ENCODE measurements around the gene SNAP91. TPM values are rescaled to one million over a fixed set of nuclear protein-coding genes. Genes with fewer than 3 reads are reported as not detected.
"Not testable (repeated sequence)": the region's sequence is repeated elsewhere in the genome, so short reads cannot be mapped to it uniquely, and the experiment has no call there.

SNAP91 gene, protein sequence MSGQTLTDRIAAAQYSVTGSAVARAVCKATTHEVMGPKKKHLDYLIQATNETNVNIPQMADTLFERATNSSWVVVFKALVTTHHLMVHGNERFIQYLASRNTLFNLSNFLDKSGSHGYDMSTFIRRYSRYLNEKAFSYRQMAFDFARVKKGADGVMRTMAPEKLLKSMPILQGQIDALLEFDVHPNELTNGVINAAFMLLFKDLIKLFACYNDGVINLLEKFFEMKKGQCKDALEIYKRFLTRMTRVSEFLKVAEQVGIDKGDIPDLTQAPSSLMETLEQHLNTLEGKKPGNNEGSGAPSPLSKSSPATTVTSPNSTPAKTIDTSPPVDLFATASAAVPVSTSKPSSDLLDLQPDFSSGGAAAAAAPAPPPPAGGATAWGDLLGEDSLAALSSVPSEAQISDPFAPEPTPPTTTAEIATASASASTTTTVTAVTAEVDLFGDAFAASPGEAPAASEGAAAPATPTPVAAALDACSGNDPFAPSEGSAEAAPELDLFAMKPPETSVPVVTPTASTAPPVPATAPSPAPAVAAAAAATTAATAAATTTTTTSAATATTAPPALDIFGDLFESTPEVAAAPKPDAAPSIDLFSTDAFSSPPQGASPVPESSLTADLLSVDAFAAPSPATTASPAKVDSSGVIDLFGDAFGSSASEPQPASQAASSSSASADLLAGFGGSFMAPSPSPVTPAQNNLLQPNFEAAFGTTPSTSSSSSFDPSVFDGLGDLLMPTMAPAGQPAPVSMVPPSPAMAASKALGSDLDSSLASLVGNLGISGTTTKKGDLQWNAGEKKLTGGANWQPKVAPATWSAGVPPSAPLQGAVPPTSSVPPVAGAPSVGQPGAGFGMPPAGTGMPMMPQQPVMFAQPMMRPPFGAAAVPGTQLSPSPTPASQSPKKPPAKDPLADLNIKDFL
- 2.1 TPM for total RNA-seq

DNA sequence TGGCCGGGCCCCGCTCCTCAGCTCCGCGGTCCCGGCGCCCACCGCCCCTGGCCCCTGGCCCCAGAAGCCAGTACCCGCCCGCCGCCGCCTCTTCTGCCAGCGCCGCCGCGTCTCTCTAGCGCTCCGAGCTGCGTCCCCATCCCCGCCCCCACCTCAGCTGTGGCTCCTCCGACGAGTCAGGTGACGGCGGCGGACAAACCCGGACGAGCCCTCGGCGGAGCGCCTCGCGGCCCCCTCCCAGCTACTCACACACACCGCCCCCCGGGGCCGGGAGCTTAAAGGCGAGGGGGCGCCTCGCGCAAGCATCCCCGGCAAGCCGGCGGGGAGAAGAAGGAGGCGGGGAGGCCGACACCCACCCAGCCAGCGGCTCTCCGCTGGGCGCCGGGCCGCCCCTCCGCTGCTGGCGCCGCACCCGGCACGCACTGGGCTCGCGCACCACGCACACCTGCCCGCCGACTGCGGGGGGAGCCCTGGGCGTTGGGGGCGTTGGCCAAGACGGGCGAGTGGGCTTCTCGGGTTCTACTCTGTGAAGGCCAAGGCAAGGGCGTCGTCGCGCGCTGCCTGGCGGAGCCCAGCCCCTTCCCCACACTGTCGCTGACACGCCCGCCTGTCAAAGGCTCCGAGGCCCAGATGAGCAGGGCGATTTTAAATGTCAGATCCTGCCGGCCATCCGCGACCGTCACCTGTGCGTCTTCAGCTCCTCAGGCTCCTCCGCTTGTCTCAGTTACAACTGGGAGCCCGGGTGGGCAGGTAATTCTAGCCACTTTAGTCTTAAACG, at the start of gene SNAP91:
TSS of gene SNAP91 (minus strand) at position 132 of the 778 bp plus-strand sequence. CDS start 1,174 bp downstream, outside the sequence.
- no peaks in the 10 kb centered on the region for H3K36me3 ChIP-seq (ENCODE audit: control insufficient read depth in 3 of 3, insufficient read depth in 3 of 3, low read length in 3 of 3)
- peak within 1 kb of the TSS; percentile 30 to 56 (median 43) for H3K4me3 ChIP-seq (ENCODE audit: low read length in 3 of 3)
- H3K9ac ChIP-seq (ENCODE audit: low read depth in 1 of 3, low read length in 3 of 3): peak within 1 kb of the TSS in 1 of 3 donors; percentile 43
- no peaks in the 10 kb centered on the region for H3K9me3 ChIP-seq (ENCODE audit: control insufficient read depth in 3 of 3, low read length in 3 of 3)
- peaks cover 0 to 6% (median 6%) of the 10 kb centered on the region in 3 donors for H3K4me1 ChIP-seq (ENCODE audit: control insufficient read depth in 3 of 3, insufficient read depth in 3 of 3, low read length in 3 of 3)
- H3K27ac ChIP-seq (ENCODE audit: low read depth, low read length): no peak within 1 kb of the TSS
- peaks cover 20 to 37% (median 22%) of the 10 kb centered on the region in 3 donors for H3K27me3 ChIP-seq (ENCODE audit: control insufficient read depth in 3 of 3, insufficient read depth in 3 of 3, low read length in 3 of 3)

DNA sequence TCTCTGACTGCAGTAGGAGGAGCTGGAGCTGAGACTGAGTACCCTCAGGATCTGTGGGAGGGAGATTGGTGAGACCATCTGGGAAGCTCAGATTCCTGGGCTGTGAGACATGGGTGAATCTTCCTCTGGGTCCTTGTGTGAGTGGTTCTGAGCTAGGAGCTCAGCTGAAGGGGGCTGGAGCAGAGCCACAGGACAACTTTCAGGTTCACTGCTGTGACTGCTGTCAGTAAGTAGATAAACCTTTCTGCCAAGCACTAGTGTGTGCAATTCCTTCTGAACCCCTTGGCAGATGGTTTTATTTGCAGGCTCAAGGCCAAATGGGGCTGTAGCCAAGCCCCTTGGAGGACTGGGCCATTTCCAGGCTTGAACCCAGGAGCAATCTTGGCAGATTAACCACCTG, 49.6 kb upstream of the SNAP91 start:
- Histone ChIP-seq H3K4me3 (ENCODE audit: low read length in 3 of 3) (no peak overlapping the region), H3K9me3 (ENCODE audit: control insufficient read depth in 3 of 3, low read length in 3 of 3) (peaks cover 2 to 9% (median 3%) of the 10 kb centered on the region in 3 donors), H3K36me3 (ENCODE audit: control insufficient read depth in 3 of 3, insufficient read depth in 3 of 3, low read length in 3 of 3) (no peaks in the 10 kb centered on the region), H3K9ac (ENCODE audit: low read depth in 1 of 3, low read length in 3 of 3) (no peak overlapping the region), H3K27me3 (ENCODE audit: control insufficient read depth in 3 of 3, insufficient read depth in 3 of 3, low read length in 3 of 3) (no peaks in the 10 kb centered on the region), H3K4me1 (ENCODE audit: control insufficient read depth in 3 of 3, insufficient read depth in 3 of 3, low read length in 3 of 3) (no peaks in the 10 kb centered on the region), H3K27ac (ENCODE audit: low read depth, low read length) (no peak overlapping the region)

DNA sequence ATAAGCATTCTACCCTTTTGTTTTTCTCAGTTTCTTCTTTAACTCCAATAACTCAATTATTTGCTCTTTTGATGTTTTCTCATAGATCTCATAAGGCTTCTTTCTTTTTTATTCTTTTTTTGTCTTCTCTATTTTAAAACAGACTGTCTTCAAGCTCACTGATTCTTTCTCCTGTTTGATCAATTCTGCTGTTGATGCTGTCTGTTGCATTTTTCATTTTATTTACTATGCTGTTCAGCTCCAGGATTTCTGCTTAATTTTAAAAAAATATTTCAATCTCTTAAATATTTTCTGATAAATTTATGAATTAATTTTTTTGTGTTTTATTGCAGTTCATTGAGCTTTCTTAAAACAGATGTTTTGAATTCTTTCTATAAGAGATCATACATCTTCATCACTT, 48.1 kb upstream of the SNAP91 start:
- Histone ChIP-seq H3K4me1 (ENCODE audit: control insufficient read depth in 3 of 3, insufficient read depth in 3 of 3, low read length in 3 of 3) (no peaks in the 10 kb centered on the region), H3K27ac (ENCODE audit: low read depth, low read length) (no peak overlapping the region), H3K4me3 (ENCODE audit: low read length in 3 of 3) (no peak overlapping the region), H3K36me3 (ENCODE audit: control insufficient read depth in 3 of 3, insufficient read depth in 3 of 3, low read length in 3 of 3) (no peaks in the 10 kb centered on the region), H3K27me3 (ENCODE audit: control insufficient read depth in 3 of 3, insufficient read depth in 3 of 3, low read length in 3 of 3) (no peaks in the 10 kb centered on the region), H3K9me3 (ENCODE audit: control insufficient read depth in 3 of 3, low read length in 3 of 3) (peaks cover 2 to 9% (median 3%) of the 10 kb centered on the region in 3 donors), H3K9ac (ENCODE audit: low read depth in 1 of 3, low read length in 3 of 3) (no peak overlapping the region)

DNA sequence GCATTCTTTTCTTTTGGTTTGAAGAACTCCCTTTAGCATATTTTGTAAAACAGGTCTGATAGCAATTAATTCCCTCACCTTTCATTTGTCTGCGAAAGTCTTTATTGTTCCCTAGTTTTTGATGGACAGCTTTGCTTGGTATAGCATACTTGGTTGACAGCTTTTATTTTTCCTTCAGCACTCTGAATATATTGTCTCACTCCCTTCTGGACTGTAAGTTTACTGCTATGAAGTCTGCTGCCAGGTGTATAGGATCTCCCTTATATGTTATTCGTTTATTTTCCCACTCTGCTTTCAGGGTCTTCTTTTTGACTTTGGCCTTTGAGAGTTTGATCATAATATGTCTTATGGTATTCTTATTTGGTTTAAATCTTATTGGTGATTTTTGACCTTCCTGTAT, 47.7 kb upstream of the SNAP91 start:
- Histone ChIP-seq H3K9me3 (ENCODE audit: control insufficient read depth in 3 of 3, low read length in 3 of 3) (peaks cover 2 to 9% (median 3%) of the 10 kb centered on the region in 3 donors), H3K9ac (ENCODE audit: low read depth in 1 of 3, low read length in 3 of 3) (no peak overlapping the region), H3K4me3 (ENCODE audit: low read length in 3 of 3) (no peak overlapping the region), H3K4me1 (ENCODE audit: control insufficient read depth in 3 of 3, insufficient read depth in 3 of 3, low read length in 3 of 3) (no peaks in the 10 kb centered on the region), H3K27me3 (ENCODE audit: control insufficient read depth in 3 of 3, insufficient read depth in 3 of 3, low read length in 3 of 3) (no peaks in the 10 kb centered on the region), H3K27ac (ENCODE audit: low read depth, low read length) (no peak overlapping the region), H3K36me3 (ENCODE audit: control insufficient read depth in 3 of 3, insufficient read depth in 3 of 3, low read length in 3 of 3) (no peaks in the 10 kb centered on the region)

DNA sequence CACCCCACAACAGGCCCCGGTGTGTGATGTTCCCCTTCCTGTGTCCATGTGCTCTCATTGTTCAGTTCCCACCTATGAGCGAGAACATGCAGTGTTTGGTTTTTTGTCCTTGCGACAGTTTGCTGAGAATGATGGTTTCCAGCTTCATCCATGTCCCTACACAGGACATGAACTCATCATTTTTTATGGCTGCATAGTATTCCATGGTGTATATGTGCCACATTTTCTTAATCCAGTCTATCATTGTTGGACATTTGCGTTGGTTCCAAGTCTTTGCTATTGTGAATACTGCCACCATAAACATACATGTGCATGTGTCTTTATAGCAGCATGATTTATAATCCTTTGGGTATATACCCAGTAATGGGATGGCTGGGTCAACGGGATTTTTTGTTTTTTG, 43.5 kb upstream of the SNAP91 start:
- H3K9ac ChIP-seq (ENCODE audit: low read depth in 1 of 3, low read length in 3 of 3); H3K9me3 ChIP-seq (ENCODE audit: control insufficient read depth in 3 of 3, low read length in 3 of 3); H3K36me3 ChIP-seq (ENCODE audit: control insufficient read depth in 3 of 3, insufficient read depth in 3 of 3, low read length in 3 of 3); H3K4me3 ChIP-seq (ENCODE audit: low read length in 3 of 3); H3K4me1 ChIP-seq (ENCODE audit: control insufficient read depth in 3 of 3, insufficient read depth in 3 of 3, low read length in 3 of 3); H3K27me3 ChIP-seq (ENCODE audit: control insufficient read depth in 3 of 3, insufficient read depth in 3 of 3, low read length in 3 of 3); H3K27ac ChIP-seq (ENCODE audit: low read depth, low read length): not testable (repeated sequence)

DNA sequence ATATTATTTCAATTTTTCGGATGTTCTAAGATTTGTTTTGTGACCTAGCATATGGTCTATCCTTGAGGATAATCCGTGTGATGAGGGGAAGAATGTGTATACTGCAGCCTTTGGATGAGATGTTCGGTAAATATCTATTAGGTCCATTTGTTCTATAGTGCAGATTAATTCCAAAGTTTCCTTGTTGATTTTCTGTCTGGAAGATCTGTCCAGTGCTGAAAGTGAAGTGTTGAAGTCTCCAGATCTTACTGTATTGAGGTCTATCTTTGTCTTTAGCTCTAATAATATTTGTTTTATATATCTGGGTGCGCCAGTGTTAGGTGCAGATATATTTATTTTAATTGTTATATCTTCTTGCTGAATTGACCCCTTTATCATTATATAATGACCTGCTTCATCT, 32.2 kb upstream of the SNAP91 start:
- no peak overlapping the region for H3K9ac ChIP-seq (ENCODE audit: low read depth in 1 of 3, low read length in 3 of 3)
- no peaks in the 10 kb centered on the region for H3K36me3 ChIP-seq (ENCODE audit: control insufficient read depth in 3 of 3, insufficient read depth in 3 of 3, low read length in 3 of 3)
- H3K9me3 ChIP-seq (ENCODE audit: control insufficient read depth in 3 of 3, low read length in 3 of 3): no peaks in the 10 kb centered on the region
- H3K27ac ChIP-seq (ENCODE audit: low read depth, low read length): no peak overlapping the region
- no peak overlapping the region for H3K4me3 ChIP-seq (ENCODE audit: low read length in 3 of 3)
- H3K27me3 ChIP-seq (ENCODE audit: control insufficient read depth in 3 of 3, insufficient read depth in 3 of 3, low read length in 3 of 3): no peaks in the 10 kb centered on the region
- no peaks in the 10 kb centered on the region for H3K4me1 ChIP-seq (ENCODE audit: control insufficient read depth in 3 of 3, insufficient read depth in 3 of 3, low read length in 3 of 3)

DNA sequence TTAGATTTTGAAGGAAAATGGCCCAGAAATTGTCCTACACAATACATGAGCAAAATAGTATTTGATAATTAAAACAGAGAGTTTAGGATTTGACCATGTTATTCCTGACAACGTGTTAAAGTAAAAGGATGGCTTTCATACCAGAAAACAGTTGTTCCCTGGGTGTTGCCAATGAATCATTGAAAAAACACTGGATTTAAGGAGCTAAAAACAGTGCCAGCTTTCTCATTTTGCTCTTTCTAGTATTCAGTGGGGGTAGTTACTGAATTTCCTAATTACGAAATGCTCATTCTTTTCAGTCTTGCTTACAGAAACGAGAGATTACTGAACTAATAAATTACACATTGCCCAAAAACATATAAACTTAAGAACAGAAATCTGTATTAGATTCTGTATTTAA, 26.6 kb upstream of the SNAP91 start:
- Histone ChIP-seq H3K9ac (ENCODE audit: low read depth in 1 of 3, low read length in 3 of 3) (no peak overlapping the region), H3K27me3 (ENCODE audit: control insufficient read depth in 3 of 3, insufficient read depth in 3 of 3, low read length in 3 of 3) (no peaks in the 10 kb centered on the region), H3K4me3 (ENCODE audit: low read length in 3 of 3) (no peak overlapping the region), H3K4me1 (ENCODE audit: control insufficient read depth in 3 of 3, insufficient read depth in 3 of 3, low read length in 3 of 3) (no peaks in the 10 kb centered on the region), H3K36me3 (ENCODE audit: control insufficient read depth in 3 of 3, insufficient read depth in 3 of 3, low read length in 3 of 3) (no peaks in the 10 kb centered on the region), H3K27ac (ENCODE audit: low read depth, low read length) (no peak overlapping the region), H3K9me3 (ENCODE audit: control insufficient read depth in 3 of 3, low read length in 3 of 3) (no peaks in the 10 kb centered on the region)

DNA sequence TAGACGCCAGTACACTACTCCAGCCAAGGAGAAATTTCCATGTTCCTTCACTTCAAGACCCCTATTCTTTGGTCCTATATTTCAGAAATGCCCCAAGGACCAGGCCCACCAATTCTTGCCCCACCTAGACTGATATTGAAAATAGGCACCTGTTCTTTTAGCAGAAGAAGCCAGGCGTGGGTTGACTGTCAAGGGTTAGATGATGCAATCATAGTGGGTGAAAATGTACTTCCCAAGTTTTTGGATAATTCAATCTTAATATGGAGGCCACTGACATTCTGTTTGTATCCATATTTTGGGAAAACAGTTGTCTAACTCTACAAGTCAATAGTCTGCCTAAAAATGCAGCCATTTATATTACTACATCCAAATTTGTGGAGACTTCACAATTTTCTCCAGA, 21.0 kb upstream of the SNAP91 start:
- H3K4me1 ChIP-seq (ENCODE audit: control insufficient read depth in 3 of 3, insufficient read depth in 3 of 3, low read length in 3 of 3): no peaks in the 10 kb centered on the region
- no peaks in the 10 kb centered on the region for H3K36me3 ChIP-seq (ENCODE audit: control insufficient read depth in 3 of 3, insufficient read depth in 3 of 3, low read length in 3 of 3)
- no peaks in the 10 kb centered on the region for H3K27me3 ChIP-seq (ENCODE audit: control insufficient read depth in 3 of 3, insufficient read depth in 3 of 3, low read length in 3 of 3)
- no peak overlapping the region for H3K27ac ChIP-seq (ENCODE audit: low read depth, low read length)
- H3K4me3 ChIP-seq (ENCODE audit: low read length in 3 of 3): no peak overlapping the region
- no peak overlapping the region for H3K9ac ChIP-seq (ENCODE audit: low read depth in 1 of 3, low read length in 3 of 3)
- H3K9me3 ChIP-seq (ENCODE audit: control insufficient read depth in 3 of 3, low read length in 3 of 3): no peaks in the 10 kb centered on the region

DNA sequence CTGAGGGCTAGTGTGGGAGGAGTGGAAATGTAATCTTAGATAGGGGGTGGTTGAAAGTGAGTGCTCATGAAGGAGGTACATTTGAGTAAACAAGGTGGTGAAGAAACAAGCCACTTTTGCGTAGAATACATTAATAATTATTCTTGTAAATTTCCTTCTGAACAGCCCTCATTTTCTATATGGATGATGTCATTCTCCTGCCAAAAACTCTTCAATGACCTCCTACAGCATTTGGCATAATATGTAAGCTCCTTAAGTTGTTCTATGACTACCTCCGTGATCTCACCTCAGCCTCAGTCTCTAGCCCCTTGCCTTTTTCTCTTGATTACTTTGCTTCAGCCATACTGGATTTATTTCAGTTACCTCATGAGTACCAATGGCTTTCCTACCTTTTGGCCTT, 14.0 kb upstream of the SNAP91 start:
- no peaks in the 10 kb centered on the region for H3K9me3 ChIP-seq (ENCODE audit: control insufficient read depth in 3 of 3, low read length in 3 of 3)

More for the DNA sequence above, 14.0 kb upstream of the SNAP91 start:
- no peaks in the 10 kb centered on the region for H3K4me1 ChIP-seq (ENCODE audit: control insufficient read depth in 3 of 3, insufficient read depth in 3 of 3, low read length in 3 of 3)
- H3K36me3 ChIP-seq (ENCODE audit: control insufficient read depth in 3 of 3, insufficient read depth in 3 of 3, low read length in 3 of 3): no peaks in the 10 kb centered on the region
- no peak overlapping the region for H3K4me3 ChIP-seq (ENCODE audit: low read length in 3 of 3)
- no peak overlapping the region for H3K27ac ChIP-seq (ENCODE audit: low read depth, low read length)
- H3K27me3 ChIP-seq (ENCODE audit: control insufficient read depth in 3 of 3, insufficient read depth in 3 of 3, low read length in 3 of 3): no peaks in the 10 kb centered on the region
- H3K9ac ChIP-seq (ENCODE audit: low read depth in 1 of 3, low read length in 3 of 3): no peak overlapping the region
